K562 (cell line): Measurements from ENCODE around the gene HNRNPA2B1. TPM values are rescaled to one million over a fixed set of nuclear protein-coding genes. Genes with fewer than 3 reads are reported as not detected.

Experiments
- CCNT2 ChIP-seq: IDR thresholded peaks from 2 replicates; pipeline ENCODE4 v1.6.1; 2011; ENCODE audit warnings: borderline replicate concordance, low read depth, mild to moderate bottlenecking, moderate library complexity, mixed read lengths, low read length; ENCODE audit not compliant: insufficient read length; ENCODE audit errors: extremely low read depth
- CHCHD3 ChIP-seq: fragments of 250-450 bp; sonication (Bioruptor Pico); IDR thresholded peaks from 2 replicates; pipeline ENCODE4 v2.1.2; 2022; ENCODE audit warnings: mild to moderate bottlenecking
- FOXJ2 ChIP-seq: fragments of 200-800 bp; sonication (Bioruptor generic); IDR thresholded peaks from 2 replicates; pipeline ENCODE4 v1.6.1; 2016; ENCODE audit warnings: missing genetic modification characterization, missing compliant biosample characterization
- GABPB2 ChIP-seq: fragments of 250-450 bp; sonication (Bioruptor Pico); conservative IDR thresholded peaks from 2 replicates; pipeline ENCODE4 v1.5.1; 2021; ENCODE audit warnings: mild to moderate bottlenecking
- HNRNPLL ChIP-seq: fragments of 200-400 bp; formaldehyde crosslinking; IDR thresholded peaks from 2 replicates; pipeline ENCODE4 v1.6.1; 2017; ENCODE audit warnings: low read length, low read depth, mild to moderate bottlenecking; ENCODE audit not compliant: poor library complexity, severe bottlenecking
- NELFE ChIP-seq: IDR thresholded peaks from 2 replicates; pipeline ENCODE4 v1.6.1; 2011; ENCODE audit warnings: mild to moderate bottlenecking; ENCODE audit not compliant: insufficient read depth, insufficient read length
- PCBP2 ChIP-seq: fragments of 200-400 bp; formaldehyde crosslinking; IDR thresholded peaks from 2 replicates; pipeline ENCODE4 v1.6.1; 2018; ENCODE audit warnings: low read length, low read depth, mild to moderate bottlenecking, moderate library complexity; ENCODE audit not compliant: poor library complexity, severe bottlenecking
- STAT5B ChIP-seq: fragments of 250-450 bp; sonication (Bioruptor Pico); IDR thresholded peaks from 2 replicates; pipeline ENCODE4 v1.8.0; 2021; ENCODE audit warnings: mild to moderate bottlenecking, inconsistent platforms
- ZNF174 ChIP-seq: fragments of 250-450 bp; sonication (Bioruptor Pico); IDR thresholded peaks from 2 replicates; pipeline ENCODE4 v1.4.0; 2020; ENCODE audit warnings: mild to moderate bottlenecking
- polyA plus RNA-seq, 8 experiments: library from polyadenylated mRNA; depleted of rRNA in 4 of 8; stranded (reverse) in 5 of 8; unstranded in 3 of 8; fragments of >200 nt; fragmentation: Nextera tagmentation in 2 of 8; fragmentation: Illumina TruSeq in 1 of 8; extraction: Ambion mirVana in 2 of 8; extraction: Trizol in 1 of 8; gene quantifications; 2 replicates each; pipeline versions ENCODE4 v1.2.1 to v1.2.3, GENCODE V29; 2011 to 2014; ENCODE audit warnings: inconsistent platforms in 1 of 8, missing spikeins in 1 of 8
- total RNA-seq, 7 experiments: library from RNA; depleted of rRNA in 6 of 7; stranded (reverse); fragments of >200 nt in 6 of 7; fragmentation: Illumina TruSeq in 2 of 7; extraction: Trizol in 2 of 7; gene quantifications; 2 replicates each; pipeline versions ENCODE4 v1.2.1 to v1.2.3, GENCODE V29; 2011 to 2021; ENCODE audit warnings: low replicate concordance in 1 of 7
- TF ChIP-seq, protein P1 (sequence below), 2 experiments: fragments of 450-650 bp; IDR thresholded peaks; 2 replicates each; pipeline ENCODE4 v1.6.1; 2016; ENCODE audit warnings: mild to moderate bottlenecking in 2 of 2, borderline replicate concordance in 1 of 2, low read depth in 1 of 2, moderate library complexity in 1 of 2
- TF ChIP-seq, protein P2 (sequence below): IDR thresholded peaks from 2 replicates; pipeline ENCODE4 v1.6.1; 2016; ENCODE audit warnings: missing genetic modification characterization, missing compliant biosample characterization
- TF ChIP-seq, protein P3 (sequence below), 2 experiments: fragments of 150-350 bp in 1 of 2; IDR thresholded peaks; 2 replicates each; pipeline ENCODE4 v1.6.1; 2012 to 2016; ENCODE audit warnings: low read depth in 2 of 2, low read length in 2 of 2, mild to moderate bottlenecking in 1 of 2, moderate library complexity in 1 of 2

Gene HNRNPA2B1
- total and polyA plus RNA-seq, 9 of the 15 experiments (the other 6 are each of a cell fraction or from before 2014, with no cell fraction given), result 630 to 1,989 (median 865) TPM

DNA sequence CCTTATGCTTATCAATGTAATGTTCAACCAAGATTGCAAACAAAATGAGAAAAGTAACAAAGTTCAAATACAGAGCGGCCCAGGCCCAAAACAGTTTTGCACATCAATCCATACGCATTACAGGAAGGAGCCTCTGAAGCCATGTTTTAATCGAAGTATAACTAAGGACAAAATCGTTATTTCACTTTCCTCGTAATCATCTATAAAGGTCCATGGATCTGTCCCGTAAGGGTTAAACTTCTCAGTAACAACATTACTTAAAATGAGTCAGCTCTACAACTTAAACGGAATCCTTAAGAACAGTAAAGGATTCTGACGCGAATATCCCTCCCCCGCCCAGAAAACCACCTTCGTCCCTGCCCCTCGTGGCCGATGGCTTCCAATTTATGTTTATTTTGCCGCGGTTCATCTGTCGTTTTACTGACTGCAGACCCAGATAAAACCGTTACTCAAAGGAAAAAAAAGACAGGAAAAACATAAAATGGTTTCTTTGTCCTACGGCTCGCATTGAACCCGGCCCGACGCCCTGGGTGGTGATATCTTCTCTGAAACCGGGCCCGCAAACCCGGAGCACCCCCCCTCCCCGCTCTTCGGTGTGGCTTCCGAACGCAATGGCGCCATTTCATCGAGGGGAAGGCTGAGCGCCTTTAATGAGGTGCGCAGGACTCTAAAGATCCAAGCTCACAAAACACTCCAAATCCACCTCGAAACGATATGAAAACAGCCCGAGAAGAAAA lies 1.1 kb downstream of the HNRNPA2B1 start (continued):
- TF ChIP-seq, protein P1, sequence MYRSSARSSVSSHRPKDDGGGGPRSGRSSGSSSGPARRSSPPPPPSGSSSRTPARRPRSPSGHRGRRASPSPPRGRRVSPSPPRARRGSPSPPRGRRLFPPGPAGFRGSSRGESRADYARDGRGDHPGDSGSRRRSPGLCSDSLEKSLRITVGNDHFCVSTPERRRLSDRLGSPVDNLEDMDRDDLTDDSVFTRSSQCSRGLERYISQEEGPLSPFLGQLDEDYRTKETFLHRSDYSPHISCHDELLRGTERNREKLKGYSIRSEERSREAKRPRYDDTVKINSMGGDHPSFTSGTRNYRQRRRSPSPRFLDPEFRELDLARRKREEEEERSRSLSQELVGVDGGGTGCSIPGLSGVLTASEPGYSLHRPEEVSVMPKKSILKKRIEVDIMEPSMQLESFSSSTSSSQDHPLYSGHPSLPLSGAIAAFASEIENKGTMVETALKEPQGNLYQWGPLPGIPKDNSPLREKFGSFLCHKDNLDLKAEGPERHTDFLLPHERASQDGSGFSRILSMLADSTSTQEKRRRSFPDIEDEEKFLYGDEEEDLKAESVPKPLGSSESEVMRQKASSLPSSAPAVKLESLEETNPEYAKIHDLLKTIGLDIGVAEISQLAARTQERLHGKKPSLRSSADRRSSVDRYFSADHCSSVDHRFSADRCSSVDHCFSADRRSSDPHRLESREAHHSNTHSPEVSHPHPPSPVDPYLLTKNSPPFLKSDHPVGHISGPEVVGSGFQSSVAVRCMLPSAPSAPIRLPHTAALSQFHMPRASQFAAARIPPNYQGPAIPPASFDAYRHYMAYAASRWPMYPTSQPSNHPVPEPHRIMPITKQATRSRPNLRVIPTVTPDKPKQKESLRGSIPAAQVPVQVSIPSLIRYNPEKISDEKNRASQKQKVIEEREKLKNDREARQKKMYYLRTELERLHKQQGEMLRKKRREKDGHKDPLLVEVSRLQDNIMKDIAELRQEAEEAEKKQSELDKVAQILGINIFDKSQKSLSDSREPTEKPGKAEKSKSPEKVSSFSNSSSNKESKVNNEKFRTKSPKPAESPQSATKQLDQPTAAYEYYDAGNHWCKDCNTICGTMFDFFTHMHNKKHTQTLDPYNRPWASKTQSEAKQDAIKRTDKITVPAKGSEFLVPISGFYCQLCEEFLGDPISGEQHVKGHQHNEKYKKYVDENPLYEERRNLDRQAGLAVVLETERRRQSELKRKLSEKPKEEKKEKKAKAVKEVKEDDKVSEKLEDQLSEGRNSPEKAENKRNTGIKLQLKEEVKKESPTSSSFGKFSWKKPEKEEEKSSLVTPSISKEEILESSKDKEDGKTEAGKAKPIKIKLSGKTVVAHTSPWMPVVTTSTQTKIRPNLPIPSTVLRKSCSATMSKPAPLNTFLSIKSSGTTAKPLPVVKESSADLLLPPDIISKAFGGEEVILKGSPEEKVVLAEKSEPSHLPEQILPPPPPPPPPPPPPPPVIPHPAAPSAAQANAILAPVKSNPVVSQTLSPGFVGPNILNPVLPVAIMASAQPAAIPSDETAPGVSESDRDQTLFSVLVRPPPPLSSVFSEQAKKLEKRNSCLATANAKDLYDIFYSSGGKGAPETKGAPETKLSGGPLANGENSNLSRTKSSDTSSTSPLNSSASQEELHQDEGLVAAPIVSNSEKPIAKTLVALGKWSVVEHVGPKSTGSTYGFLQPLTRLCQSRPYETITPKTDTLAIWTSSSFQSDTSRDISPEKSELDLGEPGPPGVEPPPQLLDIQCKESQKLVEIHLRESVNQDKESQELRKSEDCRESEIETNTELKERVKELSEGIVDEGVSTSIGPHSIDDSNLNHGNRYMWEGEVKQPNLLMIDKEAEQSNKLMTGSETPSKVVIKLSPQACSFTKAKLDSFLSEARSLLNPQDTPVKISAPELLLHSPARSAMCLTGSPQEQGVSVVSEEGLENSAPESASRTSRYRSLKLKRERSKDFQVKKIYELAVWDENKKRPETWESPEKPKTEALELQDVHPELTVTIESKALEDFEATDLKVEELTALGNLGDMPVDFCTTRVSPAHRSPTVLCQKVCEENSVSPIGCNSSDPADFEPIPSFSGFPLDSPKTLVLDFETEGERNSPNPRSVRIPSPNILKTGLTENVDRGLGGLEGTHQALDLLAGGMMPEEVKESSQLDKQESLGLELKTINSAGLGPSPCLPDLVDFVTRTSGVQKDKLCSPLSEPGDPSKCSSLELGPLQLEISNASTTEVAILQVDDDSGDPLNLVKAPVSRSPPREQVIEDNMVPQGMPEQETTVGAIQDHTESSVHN (IDR thresholded peaks at IDR 0.05; ENCODE audit: borderline replicate concordance in 1 of 2, low read depth in 1 of 2), result peak in 1 of 2 experiments; percentile 17; a peak in 1 of 4 replicates
- TF ChIP-seq HNRNPLL (no peak), ZNF174 (CRISPR knock-in tag) (no peak), STAT5B (no peak), CCNT2 (no peak), PCBP2 (peak; percentile 61), GABPB2 (no peak), CHCHD3 (CRISPR knock-in tag) (no peak), FOXJ2 (tag) (no peak), NELFE (no peak)
- TF ChIP-seq, protein P2, sequence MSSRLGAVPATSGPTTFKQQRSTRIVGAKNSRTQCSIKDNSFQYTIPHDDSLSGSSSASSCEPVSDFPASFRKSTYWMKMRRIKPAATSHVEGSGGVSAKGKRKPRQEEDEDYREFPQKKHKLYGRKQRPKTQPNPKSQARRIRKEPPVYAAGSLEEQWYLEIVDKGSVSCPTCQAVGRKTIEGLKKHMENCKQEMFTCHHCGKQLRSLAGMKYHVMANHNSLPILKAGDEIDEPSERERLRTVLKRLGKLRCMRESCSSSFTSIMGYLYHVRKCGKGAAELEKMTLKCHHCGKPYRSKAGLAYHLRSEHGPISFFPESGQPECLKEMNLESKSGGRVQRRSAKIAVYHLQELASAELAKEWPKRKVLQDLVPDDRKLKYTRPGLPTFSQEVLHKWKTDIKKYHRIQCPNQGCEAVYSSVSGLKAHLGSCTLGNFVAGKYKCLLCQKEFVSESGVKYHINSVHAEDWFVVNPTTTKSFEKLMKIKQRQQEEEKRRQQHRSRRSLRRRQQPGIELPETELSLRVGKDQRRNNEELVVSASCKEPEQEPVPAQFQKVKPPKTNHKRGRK (tag), result no peak
- TF ChIP-seq, protein P3, sequence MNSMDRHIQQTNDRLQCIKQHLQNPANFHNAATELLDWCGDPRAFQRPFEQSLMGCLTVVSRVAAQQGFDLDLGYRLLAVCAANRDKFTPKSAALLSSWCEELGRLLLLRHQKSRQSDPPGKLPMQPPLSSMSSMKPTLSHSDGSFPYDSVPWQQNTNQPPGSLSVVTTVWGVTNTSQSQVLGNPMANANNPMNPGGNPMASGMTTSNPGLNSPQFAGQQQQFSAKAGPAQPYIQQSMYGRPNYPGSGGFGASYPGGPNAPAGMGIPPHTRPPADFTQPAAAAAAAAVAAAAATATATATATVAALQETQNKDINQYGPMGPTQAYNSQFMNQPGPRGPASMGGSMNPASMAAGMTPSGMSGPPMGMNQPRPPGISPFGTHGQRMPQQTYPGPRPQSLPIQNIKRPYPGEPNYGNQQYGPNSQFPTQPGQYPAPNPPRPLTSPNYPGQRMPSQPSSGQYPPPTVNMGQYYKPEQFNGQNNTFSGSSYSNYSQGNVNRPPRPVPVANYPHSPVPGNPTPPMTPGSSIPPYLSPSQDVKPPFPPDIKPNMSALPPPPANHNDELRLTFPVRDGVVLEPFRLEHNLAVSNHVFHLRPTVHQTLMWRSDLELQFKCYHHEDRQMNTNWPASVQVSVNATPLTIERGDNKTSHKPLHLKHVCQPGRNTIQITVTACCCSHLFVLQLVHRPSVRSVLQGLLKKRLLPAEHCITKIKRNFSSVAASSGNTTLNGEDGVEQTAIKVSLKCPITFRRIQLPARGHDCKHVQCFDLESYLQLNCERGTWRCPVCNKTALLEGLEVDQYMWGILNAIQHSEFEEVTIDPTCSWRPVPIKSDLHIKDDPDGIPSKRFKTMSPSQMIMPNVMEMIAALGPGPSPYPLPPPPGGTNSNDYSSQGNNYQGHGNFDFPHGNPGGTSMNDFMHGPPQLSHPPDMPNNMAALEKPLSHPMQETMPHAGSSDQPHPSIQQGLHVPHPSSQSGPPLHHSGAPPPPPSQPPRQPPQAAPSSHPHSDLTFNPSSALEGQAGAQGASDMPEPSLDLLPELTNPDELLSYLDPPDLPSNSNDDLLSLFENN (IDR thresholded peaks at IDR 0.05; ENCODE audit: low read depth in 2 of 2, low read length in 2 of 2), result 0 out of 4 replicates have a peak, but pooled peaks of 1 of the 2 experiments have one; percentile 12
